HuH-7.5 (cell line): Measurements from ENCODE around the gene CSNK1E.
"Not testable (repeated sequence)": the region's sequence is repeated elsewhere in the genome, so short reads cannot be mapped to it uniquely, and the experiment has no call there.

ENCODE experiments used
- DNase-seq: peaks from one replicate; pipeline ENCODE4 v3.0.0; 2011; ENCODE audit warnings: low spot score

Gene CSNK1E

DNA sequence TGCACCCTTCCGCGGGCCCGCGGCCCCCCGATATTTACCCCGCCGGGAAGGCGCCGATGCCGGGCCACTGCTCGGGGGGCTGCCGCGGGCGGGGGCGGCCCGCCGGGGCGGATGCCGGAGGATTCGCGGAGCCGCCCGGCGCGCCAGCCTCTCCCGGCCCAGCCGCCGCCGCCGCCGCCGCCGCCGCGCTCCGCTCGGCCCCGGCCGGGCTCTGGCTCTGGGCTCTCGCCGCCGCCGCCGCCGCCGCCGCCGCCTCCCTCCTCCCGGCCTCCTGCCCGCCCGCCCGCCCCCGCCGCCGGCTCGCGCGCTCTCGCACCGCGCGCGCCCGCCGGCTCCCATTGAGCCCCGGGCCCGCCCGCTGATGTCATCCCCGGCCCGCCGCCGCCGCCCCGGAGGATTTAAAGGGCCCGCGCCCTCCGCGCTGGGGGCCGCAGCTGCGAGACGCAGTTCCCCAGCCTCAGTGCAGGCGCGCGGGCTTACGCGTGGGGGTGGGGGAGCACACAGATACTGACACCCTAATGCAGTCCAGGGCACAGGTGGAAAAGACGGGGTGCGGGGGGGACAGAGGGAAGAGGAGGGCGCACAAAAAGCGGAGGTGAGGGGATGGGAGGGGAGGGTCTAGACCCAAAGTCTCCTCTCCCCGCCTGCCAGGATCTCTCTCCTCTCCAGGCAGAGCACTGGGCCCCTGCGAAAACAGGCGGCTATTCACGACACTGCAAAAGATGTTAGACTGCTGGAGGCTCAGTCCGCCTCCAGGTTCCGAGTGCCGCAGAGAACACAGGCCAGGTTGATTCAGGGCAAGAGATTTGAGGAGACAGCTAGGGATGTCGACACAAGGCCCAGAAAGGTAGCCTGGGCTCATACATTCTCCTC is at the start of gene CSNK1E:
Gene CSNK1E, minus strand, starts transcription at position 312 of the 873 bp plus-strand sequence. CDS start 3,276 bp downstream, outside the sequence.
- peak; percentile 86 for DNase-seq

DNA sequence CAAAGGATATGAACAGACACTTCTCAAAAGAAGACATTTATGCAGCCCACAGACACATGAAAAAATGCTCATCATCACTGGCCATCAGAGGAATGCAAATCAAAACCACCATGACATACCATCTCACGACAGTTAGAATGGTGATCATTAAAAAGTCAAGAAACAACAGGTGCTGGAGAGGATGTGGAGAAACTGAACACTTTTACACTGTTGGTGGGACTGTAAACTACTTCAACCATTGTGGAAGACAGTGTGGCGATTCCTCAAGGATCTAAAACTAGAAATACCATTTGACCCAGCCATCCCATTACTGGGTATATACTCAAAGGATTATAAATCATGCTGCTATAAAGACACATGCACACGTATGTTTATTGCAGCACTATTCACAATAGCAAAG is 48.6 kb upstream of the CSNK1E start:
- not testable (repeated sequence) for DNase-seq

DNA sequence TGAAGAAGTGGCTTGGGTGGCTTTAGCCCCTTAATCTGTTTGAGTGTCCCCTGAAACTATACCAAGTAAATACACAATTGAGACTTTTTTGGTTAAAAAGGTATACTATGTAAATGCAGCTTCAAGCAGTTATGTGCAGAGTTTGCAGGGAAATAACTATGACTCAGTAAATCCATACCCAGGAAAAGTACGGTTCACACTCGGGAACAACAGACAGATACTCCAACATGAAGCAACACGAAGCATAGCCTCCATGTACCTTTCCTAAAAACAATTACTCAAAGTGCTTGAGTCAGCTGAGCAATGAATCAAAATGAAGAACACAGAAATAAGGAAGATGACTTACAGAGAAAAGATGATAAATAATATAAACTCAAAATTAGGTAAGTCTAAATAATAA is 47.9 kb upstream of the CSNK1E start:
- DNase-seq: not testable (repeated sequence)

DNA sequence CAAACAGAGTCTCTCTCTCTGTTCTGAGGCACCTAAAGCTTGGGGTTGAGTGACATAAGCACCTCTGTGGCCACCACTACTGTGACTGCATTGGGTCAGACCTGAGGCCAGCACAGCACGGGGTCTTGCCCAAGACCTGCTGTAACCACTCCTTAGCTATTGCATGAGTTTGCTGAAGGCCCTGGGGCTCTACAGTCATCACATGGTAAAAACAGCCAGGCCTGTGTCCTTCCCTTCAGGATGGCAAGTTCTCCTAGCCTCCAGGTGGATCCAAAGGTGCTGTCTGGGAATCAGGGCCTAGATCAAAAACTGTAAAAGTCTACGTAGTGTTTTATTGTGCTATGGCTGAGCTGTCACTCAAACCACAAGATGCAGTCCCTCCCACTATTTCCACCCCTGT is 43.3 kb upstream of the CSNK1E start:
- not testable (repeated sequence) for DNase-seq

DNA sequence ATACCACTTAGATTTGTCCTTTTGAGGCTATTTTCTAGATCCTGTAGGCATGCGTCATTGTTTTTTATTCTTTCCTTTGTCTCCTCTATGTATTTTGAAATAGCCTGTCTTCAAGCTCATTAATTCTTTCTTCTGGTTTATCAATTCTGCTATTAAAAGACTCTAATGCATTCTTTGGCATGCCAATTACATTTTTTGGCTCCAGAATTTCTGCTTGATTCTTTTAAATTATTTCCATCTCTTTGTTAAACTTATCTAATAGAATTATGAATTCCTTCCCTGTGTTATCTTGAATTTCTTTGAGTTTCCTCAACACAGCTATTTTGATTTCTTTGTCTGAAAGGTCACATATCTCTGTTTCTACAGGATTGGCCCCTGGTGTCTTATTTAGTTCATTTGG is 42.6 kb upstream of the CSNK1E start:
- DNase-seq: not testable (repeated sequence)

DNA sequence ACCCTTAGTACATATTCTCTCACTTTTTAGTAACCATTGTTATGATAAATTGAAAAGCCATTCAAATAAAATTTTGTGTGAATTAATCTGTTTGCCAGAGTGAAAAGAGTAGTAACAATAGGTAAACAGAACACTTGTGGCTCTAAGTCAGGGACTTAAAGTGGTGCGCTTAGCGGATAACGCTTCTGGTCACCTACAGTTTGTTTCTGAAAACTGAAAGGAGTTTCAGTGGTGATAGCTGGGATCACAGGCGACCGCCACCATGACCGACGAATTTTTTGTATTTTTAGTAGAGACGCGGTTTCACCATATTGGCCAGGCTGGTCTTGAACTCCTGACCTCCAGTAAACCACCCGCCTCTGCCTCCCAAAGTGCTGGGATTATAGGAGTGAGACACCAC is 40.7 kb upstream of the CSNK1E start:
- not testable (repeated sequence) for DNase-seq

DNA sequence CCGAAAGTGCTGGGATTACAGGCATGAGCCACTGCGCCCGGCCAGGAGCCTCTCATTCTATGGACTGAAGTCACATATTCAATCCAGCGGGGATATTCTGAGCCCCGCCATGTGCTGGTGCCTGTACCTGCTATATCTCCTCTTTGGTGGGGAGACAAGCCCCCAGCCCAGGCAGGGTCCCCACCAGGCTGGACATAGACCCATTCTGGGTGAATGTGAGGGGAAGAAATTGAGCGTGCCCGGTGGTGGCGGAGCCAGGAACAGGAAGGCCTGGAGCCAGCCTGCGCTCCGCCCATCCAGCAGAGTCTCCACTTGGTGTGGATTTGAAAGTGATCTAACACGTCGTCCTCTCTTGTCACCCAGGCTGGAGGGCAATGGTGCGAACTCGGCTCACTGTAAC is 38.0 kb upstream of the CSNK1E start:
- DNase-seq: no peak

DNA sequence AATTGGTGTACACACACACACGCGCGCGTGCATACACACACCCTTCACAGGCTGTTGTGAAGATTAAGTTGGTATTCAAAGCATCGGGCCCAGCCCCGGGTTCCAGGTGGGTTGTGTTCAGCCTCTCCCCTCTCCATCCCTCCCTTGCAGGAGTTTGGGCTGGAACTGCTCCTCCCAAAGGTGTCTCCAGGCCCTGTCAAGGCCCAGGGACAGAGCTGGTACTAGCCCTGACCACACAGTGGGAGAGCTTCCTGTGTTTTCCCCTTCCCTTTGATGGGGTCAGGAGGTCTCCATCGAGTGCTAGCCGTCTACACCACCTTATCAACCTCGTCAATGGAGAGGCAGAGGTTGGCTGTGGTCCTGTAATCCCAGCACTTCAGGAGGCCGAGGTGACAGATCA is 36.5 kb upstream of the CSNK1E start:
- DNase-seq: no peak

DNA sequence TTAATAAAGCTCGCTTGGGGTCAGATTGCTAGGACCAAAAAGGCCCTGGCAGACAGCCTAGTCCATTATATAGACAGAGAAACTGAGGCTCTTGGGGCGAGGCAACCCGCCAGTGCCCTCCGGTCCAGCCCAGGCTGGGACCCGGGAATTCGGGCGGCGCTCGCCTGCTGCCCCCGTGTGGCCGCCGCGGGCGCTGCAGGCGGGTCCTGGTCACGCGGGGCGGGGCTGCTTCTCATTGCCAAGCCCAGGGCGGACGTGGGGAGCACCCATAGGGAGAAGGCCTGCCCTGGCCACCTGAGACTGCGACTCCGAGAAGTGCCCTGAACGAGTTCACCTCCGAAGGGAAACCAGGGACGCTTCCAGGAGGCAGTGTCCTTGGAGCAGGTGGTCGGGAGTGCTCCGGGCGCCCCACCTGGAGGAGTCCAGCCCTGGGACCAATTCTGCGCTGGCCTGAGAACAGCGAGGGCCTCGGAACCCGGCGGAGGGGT is 36.0 kb upstream of the CSNK1E start:
- DNase-seq: peak; percentile 61

DNA sequence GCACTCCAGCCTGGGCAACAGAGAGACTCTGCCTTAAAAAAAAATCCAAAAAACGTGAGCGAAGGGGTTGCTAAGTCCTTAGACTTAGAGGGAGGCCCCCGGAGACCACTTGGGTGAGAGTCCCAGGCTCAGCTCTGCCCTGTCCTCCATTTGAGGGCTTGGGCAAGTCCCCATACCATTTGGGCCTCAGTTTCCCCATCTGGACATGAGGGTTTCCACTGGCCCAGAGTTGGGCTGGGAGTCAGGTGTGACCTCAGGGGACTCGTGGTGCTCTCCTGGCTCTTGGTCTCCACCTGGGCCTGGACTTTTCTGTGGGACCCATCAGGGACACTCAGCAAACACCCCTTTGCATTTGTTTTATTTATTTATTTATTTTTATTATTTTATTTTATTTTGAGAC is 35.2 kb upstream of the CSNK1E start:
- no peak for DNase-seq

DNA sequence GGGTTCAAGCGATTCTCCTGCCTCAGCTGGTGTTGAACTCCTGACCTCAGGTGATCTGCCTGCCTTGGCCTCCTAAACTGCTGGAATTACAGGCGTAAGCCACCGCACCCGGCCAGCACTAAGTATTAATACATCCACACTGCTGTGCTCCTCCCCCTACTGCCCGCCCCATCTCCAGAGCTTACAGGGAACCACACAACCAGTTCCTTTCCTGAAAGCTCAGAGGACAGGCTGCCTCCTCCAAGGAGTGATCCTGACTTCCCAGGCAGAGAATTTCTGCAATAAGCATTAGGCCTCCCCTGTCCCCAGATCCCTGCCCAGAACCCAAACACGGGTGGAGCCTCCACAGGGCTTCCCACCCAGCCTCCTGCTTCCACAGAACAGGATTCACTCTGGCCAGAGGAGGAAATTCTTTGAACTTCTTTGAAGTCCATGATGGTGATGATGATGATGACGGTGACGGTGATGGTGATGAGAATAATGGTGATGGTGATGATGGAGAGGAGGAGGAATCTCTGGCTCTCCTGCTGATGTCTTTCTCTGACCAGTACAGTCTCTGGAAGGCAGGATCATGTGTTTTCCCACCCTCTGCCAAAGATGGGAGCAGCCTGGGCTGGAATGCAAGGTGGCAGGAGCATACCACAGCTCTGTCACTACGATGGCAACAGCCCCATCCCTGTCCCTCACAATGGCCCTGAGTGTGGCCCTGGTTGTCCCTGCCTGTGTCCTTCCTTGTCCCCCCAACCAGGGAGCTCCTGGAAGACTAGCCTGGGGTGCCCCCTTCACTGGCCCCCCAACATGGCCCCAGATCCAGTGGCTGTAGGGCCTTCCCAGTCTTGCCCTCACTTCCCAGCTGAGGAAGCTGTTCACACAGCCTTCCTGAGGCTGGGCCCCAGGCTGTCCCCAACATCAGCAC is 33.5 kb upstream of the CSNK1E start:
- no peak for DNase-seq

DNA sequence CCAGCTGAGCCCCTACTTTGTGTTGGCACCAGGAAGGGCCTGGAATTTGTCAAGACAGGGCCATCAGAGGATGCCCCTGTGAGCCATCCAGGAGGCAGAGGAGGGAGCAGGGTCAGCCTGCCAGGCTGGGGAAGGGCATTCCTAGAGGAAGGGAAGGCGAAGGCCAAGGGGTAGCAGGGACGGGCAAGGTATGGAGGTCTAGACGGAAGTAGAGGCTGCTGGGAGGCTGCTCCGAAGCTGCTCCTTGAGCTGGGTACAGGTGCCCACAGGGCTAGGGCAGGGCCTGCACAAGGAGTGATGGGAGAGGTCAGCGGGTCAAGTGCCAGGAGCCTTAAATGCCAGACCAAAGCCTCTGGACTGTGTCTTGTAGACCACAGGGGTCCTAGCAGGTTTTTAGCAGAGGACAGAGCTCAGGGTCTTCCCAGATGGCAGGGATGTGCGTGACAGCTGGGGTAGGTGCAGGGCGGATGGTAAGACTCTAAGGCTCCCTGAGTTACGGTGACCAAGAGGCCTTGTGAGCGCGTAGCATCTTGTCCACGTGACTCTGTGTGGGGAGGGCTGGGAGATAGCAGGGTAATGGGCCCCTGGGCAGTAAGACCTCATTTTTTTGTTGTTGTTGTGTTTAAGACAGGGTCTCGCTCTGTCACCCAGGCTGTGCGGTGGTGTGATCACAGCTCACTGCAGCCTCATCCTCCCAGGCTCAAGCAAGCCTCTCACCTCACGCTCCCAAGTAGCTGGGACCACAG is 31.7 kb upstream of the CSNK1E start:
- no peak for DNase-seq

DNA sequence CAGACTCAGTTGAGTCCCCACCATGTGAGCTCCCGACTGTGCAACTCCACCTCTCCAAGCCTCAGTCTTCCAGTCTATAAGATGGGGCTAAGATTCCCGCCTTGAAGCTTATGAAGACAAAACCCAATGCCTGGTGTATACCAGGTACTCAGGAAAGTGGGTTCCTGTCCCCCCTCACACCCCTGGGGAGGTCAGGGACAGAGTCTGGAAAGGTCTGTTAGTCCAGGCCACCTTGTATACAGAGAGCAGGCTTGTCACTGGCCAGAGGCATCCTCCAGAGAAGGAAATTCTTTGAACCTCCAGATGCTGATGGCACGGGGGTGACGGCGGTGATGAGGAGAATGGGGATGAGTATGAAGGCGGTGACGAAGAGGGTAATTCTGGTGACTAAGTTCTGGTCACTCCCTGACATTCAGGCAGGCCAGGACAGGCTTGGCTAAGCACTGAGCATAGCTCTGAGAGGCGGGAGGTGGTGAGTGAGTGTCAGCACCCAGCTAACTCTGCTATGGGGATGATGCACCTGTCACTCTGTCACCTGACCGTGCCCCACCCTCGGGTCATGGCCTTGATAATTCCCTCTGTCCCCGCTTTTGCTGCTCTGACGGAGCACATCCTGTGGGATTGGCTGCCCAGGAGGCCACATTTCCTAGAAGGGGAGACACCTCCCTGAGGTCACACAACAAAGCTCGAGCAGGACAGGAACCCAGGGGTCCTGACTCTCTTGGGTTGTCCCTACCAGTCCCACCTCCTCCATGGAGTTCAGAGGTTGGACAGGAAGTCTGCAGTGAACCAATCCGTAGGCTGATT is 30.9 kb upstream of the CSNK1E start:
- no peak for DNase-seq

DNA sequence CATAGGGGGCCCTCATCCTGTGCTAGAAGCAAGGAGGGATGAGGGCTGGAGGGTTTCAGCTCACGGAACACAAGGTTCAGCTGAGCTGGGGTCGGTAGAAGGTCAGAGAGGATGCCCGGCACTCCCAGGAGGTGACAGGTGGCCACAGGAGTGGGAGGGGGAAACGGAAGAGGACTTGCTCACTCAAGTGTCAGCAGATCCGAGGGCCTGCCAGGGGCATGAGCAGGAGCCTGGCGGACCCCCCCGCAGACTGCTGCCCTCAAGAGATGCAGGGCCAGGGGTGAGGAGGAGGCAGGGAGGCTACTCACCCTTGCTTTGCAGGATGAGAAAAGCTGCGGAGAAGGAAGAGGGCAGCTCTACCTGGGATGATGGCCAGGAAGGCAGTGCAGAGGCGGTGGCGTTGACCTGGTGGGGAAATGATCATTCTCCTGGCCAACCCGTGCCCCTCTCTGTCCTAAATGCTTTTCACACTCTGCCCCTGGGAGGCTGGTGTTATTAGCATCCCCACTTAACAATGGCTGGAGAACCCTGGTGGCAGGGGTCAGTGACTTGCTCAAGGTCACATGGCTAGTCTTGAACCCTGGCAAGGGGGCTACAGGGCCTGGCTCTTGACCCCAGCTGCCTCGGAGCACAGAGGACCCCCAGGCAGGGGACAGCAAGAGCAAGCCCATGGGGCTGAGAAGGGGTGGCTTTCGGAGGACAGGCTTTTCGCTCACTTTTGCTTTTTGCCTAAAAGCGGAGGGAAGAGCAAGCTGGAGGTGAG is 30.1 kb upstream of the CSNK1E start:
- DNase-seq: no peak

DNA sequence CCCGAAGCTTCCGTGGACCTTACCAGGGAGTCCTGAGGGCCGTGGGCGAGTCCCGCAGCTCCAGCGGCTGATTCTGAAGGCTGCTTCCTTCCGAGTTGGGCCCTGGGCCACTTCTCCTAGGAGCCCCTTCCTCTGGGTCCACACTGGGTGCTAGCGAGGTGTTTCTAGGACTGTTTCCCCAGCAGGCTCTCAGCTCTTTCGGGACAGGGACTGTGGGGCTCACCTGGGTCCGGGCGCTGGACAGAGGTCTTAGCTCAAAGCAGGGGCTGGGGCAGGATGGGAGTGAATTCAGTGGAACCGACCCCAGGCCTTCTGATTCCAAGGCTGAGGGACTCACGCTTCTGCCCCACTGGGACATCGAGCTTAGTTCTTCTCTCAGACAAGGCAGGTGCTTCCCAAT is 29.3 kb upstream of the CSNK1E start:
- no peak for DNase-seq

DNA sequence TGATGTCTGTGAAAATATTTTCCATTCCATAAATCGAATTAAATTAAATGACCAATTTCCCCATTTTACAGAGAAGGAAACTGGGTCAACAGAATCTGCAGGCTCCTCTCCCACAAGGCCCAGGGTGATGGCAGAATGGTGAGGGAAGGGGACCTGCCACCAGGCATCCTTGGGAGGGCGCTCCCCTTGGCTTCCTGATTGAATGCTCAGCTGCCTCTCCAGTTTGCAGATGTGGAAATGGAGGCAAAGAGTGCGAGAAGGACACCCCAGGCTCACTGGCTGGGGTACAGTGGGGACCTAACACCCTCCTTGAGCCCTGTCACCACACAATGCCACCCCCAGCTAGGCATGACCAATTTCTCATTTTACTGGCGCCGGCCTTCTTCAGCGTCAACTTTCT is 28.5 kb upstream of the CSNK1E start:
- no peak for DNase-seq

DNA sequence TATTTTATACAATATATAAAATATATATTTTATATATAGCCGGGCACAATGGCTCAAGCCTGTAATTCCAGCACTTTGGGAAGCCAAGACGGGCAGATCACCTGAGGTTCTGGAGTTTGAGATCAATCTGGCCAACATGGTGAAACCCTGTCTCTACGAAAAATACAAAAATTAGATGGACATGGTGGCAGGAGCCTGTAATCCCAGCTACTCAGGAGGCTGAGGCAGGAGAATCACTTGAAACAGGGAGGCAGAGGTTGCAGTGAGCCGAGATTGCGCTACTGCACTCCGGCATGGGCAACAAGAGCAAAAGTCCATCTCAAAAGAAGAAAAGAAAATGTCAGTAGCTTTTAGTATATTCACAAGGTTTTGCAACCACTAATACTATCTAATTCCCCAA is 22.7 kb upstream of the CSNK1E start:
- not testable (repeated sequence) for DNase-seq

DNA sequence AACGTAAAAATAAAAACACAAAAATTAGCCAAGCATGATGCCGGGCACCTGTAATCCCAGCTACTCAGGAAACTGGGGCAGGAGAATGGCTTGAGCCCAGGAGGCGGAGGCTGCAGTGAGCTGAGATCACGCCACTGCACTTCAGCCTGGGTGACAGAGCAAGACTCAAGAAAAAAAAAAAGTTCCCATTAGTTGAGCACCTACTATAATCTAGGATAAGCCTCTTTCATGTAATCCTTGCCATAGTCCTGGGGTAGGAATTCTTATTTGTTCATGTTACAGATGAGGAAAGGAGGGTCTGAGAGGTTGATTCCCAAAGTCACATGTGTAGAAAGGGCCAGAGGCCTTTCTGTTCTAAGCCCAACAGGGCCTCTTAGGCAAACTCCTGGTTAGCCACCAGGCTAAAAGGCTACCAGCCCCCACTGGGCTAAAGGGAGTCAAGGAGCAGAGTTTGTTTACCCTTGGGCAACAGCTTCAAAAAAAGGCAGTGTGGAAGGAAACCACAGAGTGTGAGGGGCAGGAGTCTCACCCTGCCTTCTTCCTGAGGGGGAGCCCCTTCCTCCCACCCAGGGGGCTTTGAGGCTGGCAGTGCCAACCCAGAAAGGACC is 21.6 kb upstream of the CSNK1E start:
- no peak for DNase-seq

DNA sequence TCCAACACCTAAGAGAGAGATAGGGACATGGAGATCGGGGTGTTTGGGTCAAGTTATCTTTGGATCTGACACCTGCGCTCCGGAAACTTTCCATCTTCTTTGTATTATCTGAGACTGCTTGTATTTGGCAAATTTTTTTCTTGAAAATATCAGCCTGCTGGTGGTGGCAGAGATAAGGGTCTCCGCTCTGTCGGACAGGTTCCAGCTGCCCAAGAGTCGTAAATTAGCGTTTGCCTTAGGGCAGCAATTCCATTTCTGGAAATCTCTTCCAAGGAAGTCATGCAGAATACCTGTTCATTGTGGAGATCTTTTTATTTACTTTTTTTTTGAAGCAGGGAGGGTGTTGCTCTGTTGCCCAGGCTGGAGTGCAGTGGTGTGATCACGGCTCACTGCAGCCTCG is 19.5 kb upstream of the CSNK1E start:
- no peak for DNase-seq

DNA sequence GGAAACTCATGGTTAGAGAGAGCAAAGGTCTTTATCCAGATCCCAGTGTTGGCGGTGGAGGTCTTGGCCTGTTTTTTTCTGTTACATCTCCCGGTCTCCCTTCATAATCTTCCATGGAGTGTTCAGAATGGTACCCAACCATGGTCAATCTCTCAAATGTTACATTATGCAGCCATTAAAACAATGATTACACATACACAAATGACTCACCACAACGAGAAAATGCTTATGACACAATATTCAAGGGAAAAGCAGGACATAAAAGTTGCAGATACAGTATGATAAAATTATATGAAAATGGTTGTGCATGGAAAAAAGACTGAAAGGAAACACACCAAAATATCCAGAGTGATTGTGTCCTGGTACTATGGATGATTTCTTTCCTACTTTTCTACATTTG is 17.8 kb upstream of the CSNK1E start:
- no peak for DNase-seq
